Measurements from ENCODE around the gene ZW10. TPM values are rescaled to one million over a fixed set of nuclear protein-coding genes. Genes with fewer than 3 reads are reported as not detected.

ZW10 gene
- total RNA-seq, 4 donors from 2014 or later, result 17.3 to 24.3 (median 20.2) TPM

DNA sequence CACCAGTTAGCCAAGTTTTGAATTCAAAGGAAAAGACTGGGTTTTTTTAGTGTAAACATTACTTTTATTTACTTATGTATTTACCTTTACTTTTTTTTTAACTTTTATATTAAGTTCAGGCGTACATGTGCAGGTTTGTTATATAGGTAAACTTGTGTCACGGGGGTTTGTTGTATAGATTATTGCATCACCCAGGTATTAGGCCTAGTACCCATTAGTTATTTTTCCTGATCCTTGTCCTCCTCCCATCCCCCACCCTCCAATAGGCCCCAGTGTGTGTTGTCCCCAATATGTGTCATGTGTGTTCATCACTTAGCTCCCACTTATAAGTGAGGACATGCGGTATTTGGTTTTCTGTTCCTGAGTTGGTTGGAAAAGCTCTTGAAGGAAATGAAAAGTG, 20.6 kb downstream of the ZW10 start:
- ATAC-seq, result no peak
- intact Hi-C loops (cut with DNase I; ENCODE audit: low total_unique reads), result no loop called here
- TF ChIP-seq POLR2A (IDR thresholded peaks at IDR 0.05) (no peak), CTCF (IDR thresholded peaks at IDR 0.05 in 4 of 5, conservative IDR thresholded peaks at IDR 0.05 in 1 of 5) (no peak)
- no peak for DNase-seq
- H3K27me3 ChIP-seq, result no peaks in the 10 kb centered on the region
- in situ Hi-C loops (cut with MboI; ENCODE audit: low sequenced_read_pairs in 4 of 4), result no loop called here
- no peak overlapping the region for H3K4me3 ChIP-seq
- no peak overlapping the region for H3K27ac ChIP-seq
- no peaks in the 10 kb centered on the region for H3K4me1 ChIP-seq
- peaks cover 0 to 35% of the 10 kb centered on the region in 2 donors for H3K36me3 ChIP-seq
- no peaks in the 10 kb centered on the region for H3K9me3 ChIP-seq

DNA sequence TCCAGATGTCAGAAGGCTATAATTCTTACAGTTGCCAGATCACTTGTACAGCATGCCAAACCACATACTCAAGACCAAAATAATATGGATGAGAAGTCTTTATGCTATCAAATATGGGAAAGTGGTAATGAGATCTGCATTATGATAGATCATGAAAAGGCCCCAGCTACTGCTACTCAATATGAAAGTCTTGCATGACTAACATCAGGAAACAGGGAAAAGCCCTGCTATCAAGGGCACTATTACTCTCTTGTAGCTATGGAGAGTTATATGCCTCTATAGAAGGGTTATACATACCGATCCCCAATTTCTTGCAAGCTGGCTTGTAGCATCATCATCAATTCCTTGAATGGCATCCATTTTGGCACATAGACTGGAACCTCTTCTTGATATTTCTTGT, 37.2 kb downstream of the ZW10 start:
- H3K36me3 ChIP-seq, result peaks cover 0 to 98% of the 10 kb centered on the region in 2 donors
- in situ Hi-C loops (cut with MboI; ENCODE audit: low sequenced_read_pairs in 4 of 4) (loop anchor here (10.0 to 25.0 kb wide), 3 partner anchors 199 to 432 kb away; partner anchors contain the start of gene TTC12 (in 1 of the 4)), intact Hi-C loops (cut with DNase I; ENCODE audit: low total_unique reads) (loop anchor here (10.0 kb wide), 1 partner anchor 202 kb away; no protein-coding TSS in a partner anchor)
- no peak for TF ChIP-seq CTCF (IDR thresholded peaks at IDR 0.05 in 4 of 5, conservative IDR thresholded peaks at IDR 0.05 in 1 of 5)
- TF ChIP-seq POLR2A (IDR thresholded peaks at IDR 0.05), result no peak
- H3K27me3 ChIP-seq, result no peaks in the 10 kb centered on the region
- no peak overlapping the region for H3K4me3 ChIP-seq
- no peak overlapping the region for H3K27ac ChIP-seq
- ATAC-seq (no peak), DNase-seq (no peak)
- H3K4me1 ChIP-seq, result no peaks in the 10 kb centered on the region
- no peaks in the 10 kb centered on the region for H3K9me3 ChIP-seq

DNA sequence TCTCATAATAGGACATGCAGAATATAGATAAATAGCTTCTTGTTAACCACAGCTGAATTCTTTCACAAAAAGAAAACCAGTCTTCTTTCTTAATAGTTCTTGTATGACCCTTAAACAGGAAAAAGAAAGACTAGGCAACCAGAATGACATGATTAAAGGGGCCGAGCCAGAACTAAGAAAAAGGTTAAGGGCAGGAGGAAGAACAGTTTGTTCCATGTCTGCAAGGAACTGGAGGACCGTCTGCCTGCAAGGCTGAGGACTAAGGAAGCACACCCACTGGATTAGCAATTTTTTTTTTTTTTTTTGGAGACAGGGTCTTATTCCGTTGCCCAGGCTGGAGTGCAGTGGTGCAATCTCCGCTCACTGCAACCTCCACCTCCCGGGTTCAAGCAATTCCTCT, 41.4 kb downstream of the ZW10 start:
- H3K36me3 ChIP-seq, result peaks cover 0 to 55% of the 10 kb centered on the region in 2 donors
- TF ChIP-seq POLR2A (IDR thresholded peaks at IDR 0.05) (no peak), CTCF (IDR thresholded peaks at IDR 0.05 in 4 of 5, conservative IDR thresholded peaks at IDR 0.05 in 1 of 5) (no peak)
- ATAC-seq (no peak), DNase-seq (no peak)
- peaks cover 5 to 11% of the 10 kb centered on the region in 2 donors for H3K4me1 ChIP-seq
- H3K4me3 ChIP-seq, result no peak overlapping the region
- intact Hi-C loops (cut with DNase I; ENCODE audit: low total_unique reads) (loop anchor here (10.0 kb wide), 1 partner anchor 197 kb away; no protein-coding TSS in a partner anchor), in situ Hi-C loops (cut with MboI; ENCODE audit: low sequenced_read_pairs in 4 of 4) (loop anchor here (5.0 to 25.0 kb wide), 4 partner anchors 195 to 427 kb away; partner anchors contain the start of gene TTC12 (in 1 of the 4))
- no peak overlapping the region for H3K27ac ChIP-seq
- H3K9me3 ChIP-seq, result no peaks in the 10 kb centered on the region
- H3K27me3 ChIP-seq, result no peaks in the 10 kb centered on the region

- Histone ChIP-seq H3K36me3 (peaks cover 0 to 46% of the 10 kb centered on the region in 2 donors), H3K27ac (no peak overlapping the region), H3K4me3 (no peak overlapping the region), H3K27me3 (no peaks in the 10 kb centered on the region), H3K9me3 (no peaks in the 10 kb centered on the region), H3K4me1 (peaks cover 5 to 14% of the 10 kb centered on the region in 2 donors)
- peak; percentile 41 to 79 (median 71) for TF ChIP-seq CTCF (IDR thresholded peaks at IDR 0.05 in 4 of 5, conservative IDR thresholded peaks at IDR 0.05 in 1 of 5)
- TF ChIP-seq POLR2A (IDR thresholded peaks at IDR 0.05), result no peak
- intact Hi-C loops (cut with DNase I; ENCODE audit: low total_unique reads) (loop anchor here (2.0 to 10.0 kb wide), 2 partner anchors 196 to 426 kb away; no protein-coding TSS in a partner anchor), in situ Hi-C loops (cut with MboI; ENCODE audit: low sequenced_read_pairs in 4 of 4) (loop anchor here (5.0 to 25.0 kb wide), 4 partner anchors 194 to 426 kb away; partner anchors contain the start of gene TTC12 (in 1 of the 4))
- DNase-seq (peak; percentile 17 to 64), ATAC-seq (peak; percentile 81 to 97)
Measured at GRCh38 chr11:113730887-113731726, 42.4 kb downstream of the ZW10 start.
